Sigmoid colon (tissue), 4 donors: Measurements from ENCODE around the gene OR7A5.

Experiments used
- EP300 ChIP-seq, 4 donors: sonication (generic); formaldehyde crosslinking; IDR thresholded peaks; one replicate each; pipeline ENCODE4 v1.6.1; 2017; ENCODE audit warnings: antibody characterized with exemption in 4 of 4
- POLR2AphosphoS5 ChIP-seq, 4 donors: sonication (generic); formaldehyde crosslinking; IDR thresholded peaks; one replicate each; pipeline ENCODE4 v1.6.1; 2017; ENCODE audit warnings: antibody characterized with exemption in 4 of 4
- TF ChIP-seq, protein P1 (sequence below), 4 experiments: fragments of 450-650 bp in 3 of 4; fragments of 200-600 bp in 1 of 4; IDR thresholded peaks; one replicate each; pipeline ENCODE4 v1.5.1; 2016 to 2019; ENCODE audit warnings: antibody characterized with exemption in 4 of 4, mild to moderate bottlenecking in 3 of 4, moderate library complexity in 2 of 4

DNA sequence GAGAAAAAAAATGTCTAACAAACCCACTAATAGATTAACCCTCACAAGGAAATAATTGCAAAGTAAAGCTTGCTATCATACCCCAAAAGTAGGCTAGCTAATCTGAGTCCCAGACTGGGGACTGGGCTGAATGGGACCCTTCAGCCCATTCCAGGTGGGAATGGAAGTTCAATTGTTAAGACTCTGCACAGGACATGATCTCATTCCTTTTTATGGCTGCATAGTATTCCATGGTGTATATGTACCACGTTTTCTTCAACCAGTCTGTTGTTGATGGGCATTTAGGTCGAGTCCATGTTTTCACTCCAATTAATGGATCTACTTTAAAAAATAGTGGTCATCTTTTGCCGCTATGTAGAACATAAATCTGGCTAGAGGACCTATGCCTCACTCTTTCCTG lies 17.9 kb downstream of the OR7A5 start:
- TF ChIP-seq, protein P1, sequence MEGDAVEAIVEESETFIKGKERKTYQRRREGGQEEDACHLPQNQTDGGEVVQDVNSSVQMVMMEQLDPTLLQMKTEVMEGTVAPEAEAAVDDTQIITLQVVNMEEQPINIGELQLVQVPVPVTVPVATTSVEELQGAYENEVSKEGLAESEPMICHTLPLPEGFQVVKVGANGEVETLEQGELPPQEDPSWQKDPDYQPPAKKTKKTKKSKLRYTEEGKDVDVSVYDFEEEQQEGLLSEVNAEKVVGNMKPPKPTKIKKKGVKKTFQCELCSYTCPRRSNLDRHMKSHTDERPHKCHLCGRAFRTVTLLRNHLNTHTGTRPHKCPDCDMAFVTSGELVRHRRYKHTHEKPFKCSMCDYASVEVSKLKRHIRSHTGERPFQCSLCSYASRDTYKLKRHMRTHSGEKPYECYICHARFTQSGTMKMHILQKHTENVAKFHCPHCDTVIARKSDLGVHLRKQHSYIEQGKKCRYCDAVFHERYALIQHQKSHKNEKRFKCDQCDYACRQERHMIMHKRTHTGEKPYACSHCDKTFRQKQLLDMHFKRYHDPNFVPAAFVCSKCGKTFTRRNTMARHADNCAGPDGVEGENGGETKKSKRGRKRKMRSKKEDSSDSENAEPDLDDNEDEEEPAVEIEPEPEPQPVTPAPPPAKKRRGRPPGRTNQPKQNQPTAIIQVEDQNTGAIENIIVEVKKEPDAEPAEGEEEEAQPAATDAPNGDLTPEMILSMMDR (IDR thresholded peaks at IDR 0.05) = no peak
- TF ChIP-seq POLR2AphosphoS5 (IDR thresholded peaks at IDR 0.05) (no peak), EP300 (IDR thresholded peaks at IDR 0.05) (no peak)
